Measurements from ENCODE around the gene RNPEPL1.

DNA sequence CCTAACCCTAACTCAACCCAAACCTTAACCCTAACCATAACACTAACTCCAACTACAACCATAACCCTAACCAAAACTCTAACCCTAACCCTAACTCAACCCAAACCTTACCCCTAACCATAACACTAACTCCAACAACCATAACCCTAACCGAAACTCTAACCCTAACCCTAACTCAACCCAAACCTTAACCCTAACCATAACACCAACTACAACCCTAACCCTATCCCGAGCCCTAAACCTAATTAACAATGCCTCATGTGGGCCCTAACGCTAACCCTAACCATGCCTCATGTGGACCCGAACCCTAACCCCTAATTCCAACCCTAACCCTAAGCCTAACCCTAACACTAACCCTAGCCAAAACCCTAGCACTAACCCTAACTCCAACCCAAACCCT is 45.5 kb downstream of the RNPEPL1 start:
- TF ChIP-seq BHLHE40 (IDR thresholded peaks at IDR 0.05; ENCODE audit: borderline replicate concordance) (no peak), TARDBP (IDR thresholded peaks at IDR 0.05) (no peak), SUZ12 (IDR thresholded peaks at IDR 0.05) (no peak), FOXK2 (IDR thresholded peaks at IDR 0.05) (no peak), ZNF384 (IDR thresholded peaks at IDR 0.05) (no peak), ARNT (IDR thresholded peaks at IDR 0.05) (no peak), SP1 (IDR thresholded peaks at IDR 0.05) (no peak)
